Measurements from ENCODE around the gene CLEC18C.
"Not testable (repeated sequence)": the region's sequence is repeated elsewhere in the genome, so short reads cannot be mapped to it uniquely, and the experiment has no call there.

Gene CLEC18C

DNA sequence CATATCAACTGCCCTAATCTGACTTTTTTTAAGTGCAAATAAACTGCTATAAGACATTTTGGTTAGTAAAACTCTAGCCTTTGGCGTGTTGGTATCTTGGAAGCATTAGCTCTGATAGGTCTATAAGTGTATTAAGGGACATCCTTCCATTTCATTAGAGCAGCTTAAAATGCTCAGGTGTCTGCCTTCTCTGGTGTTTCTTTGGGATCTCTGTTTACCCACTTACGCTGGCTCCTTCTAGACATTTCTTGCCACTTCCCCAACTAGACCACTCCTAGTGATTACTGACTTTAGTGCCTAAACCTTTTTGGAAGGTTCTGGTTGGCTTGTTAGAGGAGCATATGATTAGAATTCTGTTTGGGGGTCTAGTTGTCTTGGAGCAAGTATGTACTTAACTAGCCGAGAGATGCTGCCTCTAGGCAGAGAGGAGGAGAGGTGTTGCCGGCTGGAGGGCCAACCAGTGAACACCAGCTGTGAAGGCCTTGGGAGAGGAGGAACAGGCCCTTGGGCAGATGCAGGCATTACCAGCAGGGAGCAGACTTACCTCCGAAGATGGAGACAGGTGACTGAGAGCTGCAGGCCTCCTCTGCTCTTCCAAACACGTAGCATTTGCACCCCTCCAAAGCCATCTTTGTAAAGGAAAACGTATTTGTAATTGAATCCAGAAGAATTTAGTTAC, 15.2 kb upstream of the CLEC18C start:
- in situ Hi-C loops (cut with HindIII; ENCODE audit: low sequenced_read_pairs), result no loop called here

DNA sequence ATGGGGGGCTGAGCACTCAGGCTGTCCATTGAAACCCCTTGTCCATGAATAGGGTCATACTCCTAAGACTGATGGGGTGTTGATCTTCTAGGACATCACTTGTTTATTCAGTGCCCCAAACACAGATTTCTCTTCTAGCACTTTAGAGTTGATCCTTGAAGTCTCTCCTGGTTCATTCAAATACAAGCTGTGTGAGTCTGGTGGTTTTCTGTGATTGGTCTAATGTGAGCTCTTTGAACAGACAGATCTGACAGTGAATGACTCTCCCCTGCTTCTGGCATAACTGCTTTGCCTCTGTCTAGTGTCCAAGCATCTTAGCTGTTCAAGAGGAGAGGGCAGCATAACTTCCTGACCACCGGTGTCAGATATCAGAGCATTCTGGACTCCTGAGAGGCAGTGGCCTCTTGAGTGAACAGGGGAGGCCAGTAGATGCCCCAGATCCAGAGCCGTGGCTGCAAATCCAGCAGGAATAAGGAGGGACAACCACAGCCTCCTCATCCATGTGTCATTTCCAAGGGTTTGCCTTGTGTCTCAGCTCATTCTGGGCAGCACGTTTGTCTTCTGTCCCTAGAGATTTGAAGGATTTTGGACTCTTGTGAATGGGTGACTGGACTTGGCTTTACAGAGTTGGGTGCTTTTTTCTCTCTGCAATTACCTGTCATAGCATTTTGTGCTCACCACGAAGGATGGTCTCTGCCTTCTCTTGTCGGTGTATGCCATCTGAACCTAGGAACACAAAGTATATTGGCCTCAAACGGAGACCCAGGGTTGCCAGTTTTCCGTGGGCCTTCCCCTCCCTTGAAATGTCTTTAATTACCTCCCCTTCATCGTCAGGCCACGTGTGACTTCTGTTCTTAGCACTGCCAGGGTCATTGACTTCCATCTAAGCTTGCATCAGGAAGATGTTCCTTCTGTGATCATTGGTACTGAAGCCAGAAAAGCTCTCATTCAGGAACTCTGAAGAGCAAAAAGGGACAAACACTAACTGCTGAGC, 13.9 kb upstream of the CLEC18C start:
- in situ Hi-C loops (cut with HindIII; ENCODE audit: low sequenced_read_pairs), result no loop called here

GRCh38 chr16:70160388-70160787, 13.2 kb upstream of the CLEC18C start:
- in situ Hi-C loops (cut with HindIII; ENCODE audit: low sequenced_read_pairs), result no loop called here

- in situ Hi-C loops (cut with HindIII; ENCODE audit: low sequenced_read_pairs), result no loop called here
These were observed 12.8 kb upstream of the CLEC18C start for GRCh38 chr16:70160821-70161220.

DNA sequence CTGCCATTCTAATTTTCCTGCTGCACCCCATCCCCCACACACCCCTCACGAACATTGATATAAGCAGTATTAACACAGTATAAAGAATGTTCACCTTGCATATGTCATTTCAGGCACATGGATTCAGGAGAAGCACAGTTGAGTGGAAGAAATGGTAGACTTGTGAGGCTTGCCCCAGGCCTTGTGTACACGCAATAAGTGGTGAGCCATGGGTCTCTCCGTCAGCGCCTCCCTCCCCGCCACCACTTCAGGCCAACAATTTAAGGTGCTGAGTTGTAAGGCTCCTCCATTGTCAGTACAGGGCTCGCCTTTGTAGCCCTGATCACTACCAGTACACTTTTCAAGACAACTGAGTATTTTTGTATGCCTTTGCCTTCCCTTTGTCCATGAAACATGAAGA, 12.2 kb upstream of the CLEC18C start:
- in situ Hi-C loops (cut with HindIII; ENCODE audit: low sequenced_read_pairs), result no loop called here

- in situ Hi-C loops (cut with HindIII; ENCODE audit: low sequenced_read_pairs), result no loop called here
These were observed 11.5 kb upstream of the CLEC18C start for GRCh38 chr16:70162041-70162451.

- in situ Hi-C loops (cut with HindIII; ENCODE audit: low sequenced_read_pairs), result no loop called here
These were observed 10.0 kb upstream of the CLEC18C start for GRCh38 chr16:70163596-70163995.

DNA sequence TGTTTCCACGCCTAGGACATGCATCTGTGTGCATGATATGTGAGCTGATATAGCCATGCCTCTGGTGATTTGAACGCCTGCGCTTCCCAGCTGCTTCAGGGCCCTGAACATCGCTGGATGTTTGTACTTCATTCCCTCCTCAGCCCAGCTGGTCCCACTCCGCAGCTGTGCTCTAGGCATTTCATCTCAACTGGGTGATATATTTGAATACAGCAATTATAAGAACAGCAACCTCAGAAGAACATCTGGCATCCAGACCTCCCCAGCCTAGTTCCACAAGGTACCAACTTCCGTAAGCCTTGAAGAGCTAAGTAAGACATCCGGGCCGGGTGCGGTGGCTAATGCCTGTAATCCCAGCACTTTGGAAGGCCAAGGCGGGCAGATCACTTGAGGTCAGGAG, 6.9 kb upstream of the CLEC18C start:
- in situ Hi-C loops (cut with HindIII; ENCODE audit: low sequenced_read_pairs), result not testable (repeated sequence)

DNA sequence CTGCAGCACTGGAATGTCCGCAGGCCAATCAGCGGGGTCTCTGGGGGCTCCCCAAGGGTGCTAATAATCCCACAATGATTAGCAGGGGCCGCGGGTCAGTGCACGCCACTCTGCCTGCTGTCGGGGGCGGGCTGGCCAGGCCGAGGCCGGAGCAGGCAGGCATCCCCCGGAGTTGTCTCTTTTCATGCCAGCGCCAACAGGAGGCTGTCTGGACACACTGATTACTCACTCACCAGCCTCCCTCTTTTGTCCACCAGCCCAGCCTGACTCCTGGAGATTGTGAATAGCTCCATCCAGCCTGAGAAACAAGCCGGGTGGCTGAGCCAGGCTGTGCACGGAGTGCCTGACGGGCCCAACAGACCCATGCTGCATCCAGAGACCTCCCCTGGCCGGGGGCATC, 329 bp downstream of the CLEC18C start:
- in situ Hi-C loops (cut with HindIII; ENCODE audit: low sequenced_read_pairs), result not testable (repeated sequence)

GRCh38 chr16:70174387-70174932, 873 bp downstream of the CLEC18C start:
- in situ Hi-C loops (cut with HindIII; ENCODE audit: low sequenced_read_pairs), result not testable (repeated sequence)

DNA sequence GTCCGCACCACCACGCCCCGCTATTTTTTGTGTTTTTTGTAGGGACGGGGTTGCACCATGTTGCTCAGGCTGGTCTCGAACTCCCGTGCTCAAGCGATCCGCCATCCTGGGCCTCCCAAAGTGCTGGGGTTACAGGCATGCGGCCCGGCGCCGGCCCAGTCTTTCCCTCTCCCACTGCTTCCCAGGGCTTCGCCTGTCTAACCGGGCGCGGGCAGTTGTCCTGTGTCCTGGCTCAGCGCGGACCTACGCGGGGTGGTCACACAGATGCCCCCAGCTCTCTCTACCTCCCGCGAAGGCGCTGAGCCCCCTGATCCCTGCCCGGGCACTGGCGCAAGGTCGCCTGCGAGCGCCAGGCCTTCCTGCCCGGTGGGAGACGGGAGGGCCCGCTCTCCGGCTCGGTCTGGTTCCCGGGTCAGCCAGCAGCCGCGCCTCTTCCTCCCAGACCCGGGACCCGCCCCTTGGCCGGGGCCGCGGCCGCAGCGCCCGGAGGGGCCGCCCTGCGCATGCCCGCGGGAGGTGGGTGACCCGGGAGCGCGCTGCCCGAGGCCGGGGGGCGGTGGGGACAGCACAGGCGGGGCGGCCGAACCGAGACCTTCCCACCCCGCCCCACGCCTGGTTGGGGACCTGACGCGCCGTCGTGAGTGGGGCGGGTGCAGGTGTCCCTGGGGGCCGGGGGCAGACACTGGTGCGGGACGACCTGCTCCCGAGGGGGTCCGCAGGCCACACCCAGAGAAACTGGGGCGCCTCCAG, 14.4 kb downstream of the CLEC18C start:
- in situ Hi-C loops (cut with HindIII; ENCODE audit: low sequenced_read_pairs), result not testable (repeated sequence)

DNA sequence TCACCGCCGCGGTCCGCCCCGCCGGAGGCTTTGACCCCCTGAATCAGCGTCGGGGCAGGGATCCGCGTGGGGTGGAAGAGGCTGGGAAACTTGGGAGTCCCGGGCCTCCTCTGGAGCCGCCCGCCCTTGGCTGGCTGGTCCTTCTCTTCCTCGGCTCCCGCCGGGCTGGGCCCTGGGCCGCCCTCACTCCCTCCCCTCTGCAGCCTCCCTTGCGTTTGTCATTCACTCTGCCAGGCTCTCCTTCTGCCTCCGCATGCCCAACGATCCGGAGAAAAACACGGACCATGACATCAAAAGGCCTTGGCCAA, 15.0 kb downstream of the CLEC18C start:
- in situ Hi-C loops (cut with HindIII; ENCODE audit: low sequenced_read_pairs), result not testable (repeated sequence)

DNA sequence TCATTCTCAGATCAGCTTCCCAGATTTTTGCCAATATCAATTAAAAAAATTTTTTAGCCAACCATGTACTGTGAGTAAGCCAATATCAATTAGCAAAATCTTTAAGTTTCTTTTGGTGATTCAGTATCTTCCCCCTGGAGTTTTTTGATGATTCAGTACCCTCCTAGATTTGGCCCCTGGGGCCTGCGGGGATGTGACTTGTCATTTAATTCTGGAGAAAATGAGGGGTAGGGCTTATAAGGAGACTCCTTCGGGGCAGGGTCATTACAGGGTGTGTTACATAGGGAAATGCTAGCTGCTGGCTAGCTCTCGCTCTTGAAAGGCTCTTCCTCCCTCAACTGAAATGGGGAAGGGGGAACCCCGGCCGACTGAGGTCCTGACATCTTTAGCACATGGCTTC, 17.0 kb downstream of the CLEC18C start:
- in situ Hi-C loops (cut with HindIII; ENCODE audit: low sequenced_read_pairs), result not testable (repeated sequence)

GRCh38 chr16:70196683-70197300, 23.2 kb downstream of the CLEC18C start:
- in situ Hi-C loops (cut with HindIII; ENCODE audit: low sequenced_read_pairs), result not testable (repeated sequence)

DNA sequence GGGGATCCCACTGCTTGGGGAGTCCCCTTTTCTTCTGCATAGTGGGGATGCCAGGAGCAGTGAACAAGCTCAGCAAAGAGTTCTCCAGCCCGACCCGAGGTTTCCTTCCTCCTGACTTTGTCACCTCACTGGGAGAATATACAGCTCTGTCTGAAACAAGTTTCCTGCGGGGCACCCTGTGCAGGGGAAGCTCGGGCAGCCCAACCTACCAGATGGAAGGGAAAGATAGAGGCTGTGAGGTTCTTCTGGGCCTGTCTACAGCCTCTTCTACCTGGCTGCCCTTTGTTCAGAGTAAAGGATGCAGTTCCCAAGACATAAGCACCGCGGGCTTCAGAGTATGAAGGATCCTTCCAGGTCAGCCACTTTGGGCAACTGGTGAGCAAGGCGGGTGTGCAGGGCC, 24.0 kb downstream of the CLEC18C start:
- in situ Hi-C loops (cut with HindIII; ENCODE audit: low sequenced_read_pairs), result not testable (repeated sequence)

GRCh38 chr16:70198230-70198629, 24.6 kb downstream of the CLEC18C start:
- in situ Hi-C loops (cut with HindIII; ENCODE audit: low sequenced_read_pairs), result not testable (repeated sequence)

GRCh38 chr16:70198666-70199065, 25.1 kb downstream of the CLEC18C start:
- in situ Hi-C loops (cut with HindIII; ENCODE audit: low sequenced_read_pairs), result not testable (repeated sequence)

DNA sequence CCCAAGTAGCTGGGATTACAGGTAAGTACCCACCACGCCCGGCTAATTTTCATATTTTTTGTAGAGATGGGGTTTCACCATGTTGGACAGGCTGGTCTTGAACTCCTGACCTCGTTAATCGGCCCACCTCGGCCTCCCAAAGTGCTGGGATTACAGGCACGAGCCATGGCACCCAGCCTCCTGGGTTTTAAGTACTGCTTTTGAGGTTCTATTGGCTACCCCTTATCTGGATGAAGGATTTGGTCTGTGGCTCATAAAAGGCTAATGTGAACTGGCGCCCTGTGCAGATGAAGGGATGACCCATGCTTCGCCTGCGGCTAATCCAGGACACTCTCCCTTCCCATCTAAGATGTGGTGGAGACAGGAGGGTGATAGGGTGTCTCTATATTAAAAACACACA, 25.6 kb downstream of the CLEC18C start:
- in situ Hi-C loops (cut with HindIII; ENCODE audit: low sequenced_read_pairs), result not testable (repeated sequence)

DNA sequence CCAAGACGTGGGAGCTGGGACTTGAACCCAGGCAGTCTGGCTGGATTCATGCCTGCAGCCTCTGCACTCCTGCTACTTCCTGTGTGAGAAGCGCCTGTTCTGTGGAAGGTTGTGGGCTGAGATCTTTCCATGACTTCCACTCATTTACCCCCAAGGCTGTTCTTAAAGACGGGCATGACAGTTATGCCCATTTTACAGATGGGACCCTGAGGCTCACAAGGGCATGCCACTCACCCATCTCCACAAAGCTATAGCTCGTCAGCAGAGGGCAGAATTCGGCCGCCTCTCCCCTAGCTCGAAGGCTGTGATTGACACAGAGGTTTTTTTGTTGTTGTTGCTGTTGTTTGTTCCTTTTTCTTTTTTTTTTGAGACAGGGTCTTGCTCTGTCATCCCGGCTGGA, 26.5 kb downstream of the CLEC18C start:
- in situ Hi-C loops (cut with HindIII; ENCODE audit: low sequenced_read_pairs), result not testable (repeated sequence)

DNA sequence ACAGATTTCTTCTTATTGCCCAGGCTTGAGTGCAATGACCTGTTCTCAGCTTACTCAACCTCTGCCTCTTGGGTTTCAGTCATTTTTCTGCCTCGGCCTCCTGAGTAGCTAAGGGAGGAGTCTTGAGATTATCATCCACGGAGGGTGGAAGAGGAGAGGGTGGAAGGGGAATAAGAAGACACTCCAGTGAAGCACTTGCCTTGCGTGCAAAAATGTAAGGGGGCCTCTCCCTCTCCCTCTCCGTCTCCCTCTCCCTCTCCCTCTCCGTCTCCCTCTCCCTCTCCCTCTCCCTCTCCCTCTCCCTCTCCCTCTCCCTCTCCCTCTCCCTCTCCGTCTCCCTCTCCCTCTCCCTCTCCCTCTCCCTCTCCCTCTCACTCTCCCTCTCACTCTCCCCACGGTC, 29.9 kb downstream of the CLEC18C start:
- in situ Hi-C loops (cut with HindIII; ENCODE audit: low sequenced_read_pairs), result not testable (repeated sequence)

DNA sequence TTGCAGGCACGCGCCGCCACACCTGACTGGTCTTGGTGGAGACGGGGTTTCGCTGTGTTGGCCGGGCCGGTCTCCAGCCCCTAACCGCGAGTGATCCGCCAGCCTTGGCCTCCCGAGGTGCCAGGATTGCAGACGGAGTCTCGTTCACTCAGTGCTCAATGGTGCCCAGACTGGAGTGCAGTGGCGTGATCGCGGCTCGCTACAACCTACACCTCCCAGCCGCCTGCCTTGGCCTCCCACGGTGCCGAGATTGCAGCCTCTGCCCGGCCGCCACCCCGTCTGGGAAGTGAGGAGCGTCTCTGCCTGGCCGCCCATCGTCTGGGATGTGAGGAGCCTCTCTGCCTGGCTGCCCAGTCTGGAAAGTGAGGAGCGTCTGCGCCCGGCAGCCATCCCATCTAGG, 30.4 kb downstream of the CLEC18C start:
- in situ Hi-C loops (cut with HindIII; ENCODE audit: low sequenced_read_pairs), result not testable (repeated sequence)

Data from endothelial cell of hepatic sinusoid (primary cell).